C4-2B (cell line): ENCODE results near the gene POMP.

Experiments used
- H3K27ac ChIP-seq: fragments of 450-650 bp; 2 replicates; pipeline ENCODE4 v1.5.1; 2017
- CTCF ChIP-seq: fragments of 450-650 bp; conservative IDR thresholded peaks from 2 replicates; pipeline ENCODE4 v1.5.1; 2017; ENCODE audit warnings: mild to moderate bottlenecking
- ZFX ChIP-seq: fragments of 450-650 bp; IDR thresholded peaks from 2 replicates; pipeline ENCODE4 v1.6.1; 2017

Gene POMP

GRCh38 chr13:28626266-28626665 lies 32.7 kb upstream of the POMP start:
- H3K27ac ChIP-seq = no peak overlapping the region
- TF ChIP-seq ZFX (no peak), CTCF (no peak)

- no peak for TF ChIP-seq CTCF
- TF ChIP-seq ZFX = no peak
- H3K27ac ChIP-seq = no peak overlapping the region
Observed at GRCh38 chr13:28628241-28628640, 30.7 kb upstream of the POMP start.

- H3K27ac ChIP-seq = no peak overlapping the region
- TF ChIP-seq ZFX = no peak
- no peak for TF ChIP-seq CTCF
Observed at GRCh38 chr13:28630869-28631268, 28.1 kb upstream of the POMP start.

- no peak overlapping the region for H3K27ac ChIP-seq
- TF ChIP-seq ZFX = no peak
- TF ChIP-seq CTCF = no peak
Observed at GRCh38 chr13:28631801-28632200, 27.1 kb upstream of the POMP start.

- no peak overlapping the region for H3K27ac ChIP-seq
- no peak for TF ChIP-seq CTCF
- TF ChIP-seq ZFX = no peak
Observed at GRCh38 chr13:28636069-28636468, 22.9 kb upstream of the POMP start.

GRCh38 chr13:28636677-28637317 lies 22.1 kb upstream of the POMP start:
- H3K27ac ChIP-seq = no peak overlapping the region
- TF ChIP-seq ZFX (no peak), CTCF (peak; percentile 100)

- no peak for TF ChIP-seq ZFX
- no peak for TF ChIP-seq CTCF
- no peak overlapping the region for H3K27ac ChIP-seq
Observed at GRCh38 chr13:28637714-28638355, 21.1 kb upstream of the POMP start.
